GM06990 (cell line): ENCODE measurements around the gene ACP4.

ENCODE experiments used
- DNase-seq: peaks from one replicate; pipeline ENCODE4 v3.0.0-alpha.2; 2011; ENCODE audit not compliant: insufficient read length; ENCODE audit errors: extremely low read depth
- H3K27me3 ChIP-seq: replicated peaks from 2 replicates; pipeline ENCODE4 v1.6.0; 2011; ENCODE audit warnings: low read length; ENCODE audit not compliant: control insufficient read depth, insufficient read depth
- H3K36me3 ChIP-seq: 2 replicates; pipeline ENCODE4 v1.5.1; 2011; ENCODE audit warnings: low read length; ENCODE audit not compliant: control insufficient read depth, insufficient read depth
- H3K4me3 ChIP-seq: replicated peaks from 2 replicates; pipeline ENCODE4 v1.5.1; 2011; ENCODE audit warnings: low read depth, mild to moderate bottlenecking, control low read depth, low read length
- CTCF ChIP-seq: IDR thresholded peaks from 2 replicates; pipeline ENCODE4 v1.5.1; 2011; ENCODE audit warnings: low read length, control low read depth, mild to moderate bottlenecking, inconsistent platforms; ENCODE audit not compliant: insufficient read depth, poor library complexity, severe bottlenecking

Gene ACP4

GRCh38 chr19:50820086-50820485, 29.9 kb downstream of the ACP4 start:
- DNase-seq = no peak
- no peaks in the 10 kb centered on the region for H3K27me3 ChIP-seq
- peak overlapping the region; percentile 94 for H3K4me3 ChIP-seq

GRCh38 chr19:50820549-50821247, 30.5 kb downstream of the ACP4 start:
- no peaks in the 10 kb centered on the region for H3K27me3 ChIP-seq
- peak overlapping the region; percentile 94 for H3K4me3 ChIP-seq
- H3K36me3 ChIP-seq = no peaks in the 10 kb centered on the region
- TF ChIP-seq CTCF = no peak
- DNase-seq = peak; percentile 62

More at GRCh38 chr19:50820086-50820485, 29.9 kb downstream of the ACP4 start:
- no peak for TF ChIP-seq CTCF
- H3K36me3 ChIP-seq = no peaks in the 10 kb centered on the region

GRCh38 chr19:50821248-50821612, 31.0 kb downstream of the ACP4 start:
- no peak for TF ChIP-seq CTCF
- no peaks in the 10 kb centered on the region for H3K27me3 ChIP-seq
- DNase-seq = no peak
- H3K36me3 ChIP-seq = no peaks in the 10 kb centered on the region
- 0 out of 2 replicates have a peak overlapping the region, but pooled peaks have one; percentile 3 for H3K4me3 ChIP-seq

- H3K36me3 ChIP-seq = no peaks in the 10 kb centered on the region
- H3K27me3 ChIP-seq = no peaks in the 10 kb centered on the region
- DNase-seq = no peak
- no peak overlapping the region for H3K4me3 ChIP-seq
- TF ChIP-seq CTCF = no peak
Measured at GRCh38 chr19:50821622-50822021, 31.4 kb downstream of the ACP4 start.

- DNase-seq = no peak
- Histone ChIP-seq H3K36me3 (no peaks in the 10 kb centered on the region), H3K4me3 (no peak overlapping the region), H3K27me3 (no peaks in the 10 kb centered on the region)
- TF ChIP-seq CTCF = no peak
Measured at GRCh38 chr19:50822661-50823208, 32.5 kb downstream of the ACP4 start.
